HepG2 (cell line): ENCODE results near the gene VPS11. TPM values are rescaled to one million over a fixed set of nuclear protein-coding genes. Genes with fewer than 3 reads are reported as not detected.

ENCODE experiments used
- AHR ChIP-seq: IDR thresholded peaks from 2 replicates; pipeline ENCODE4 v1.6.1; 2018; ENCODE audit warnings: missing genetic modification reagents, missing compliant biosample characterization
- CERS6 ChIP-seq: sonication (generic); formaldehyde crosslinking; IDR thresholded peaks from 2 replicates; pipeline ENCODE4 v1.5.0; 2020; ENCODE audit warnings: missing genetic modification reagents
- CHD4 ChIP-seq: fragments of 200-600 bp; sonication (generic); IDR thresholded peaks from 2 replicates; pipeline ENCODE4 v1.7.0; 2017; ENCODE audit warnings: mild to moderate bottlenecking, low read length, borderline replicate concordance
- ELF1 ChIP-seq: sonication (generic); formaldehyde crosslinking; IDR thresholded peaks from 2 replicates; pipeline ENCODE4 v1.4.0; 2020; ENCODE audit warnings: missing genetic modification reagents
- ERF ChIP-seq: IDR thresholded peaks from 2 replicates; pipeline ENCODE4 v1.6.1; 2018; ENCODE audit warnings: missing biosample characterization, missing genetic modification reagents
- ETV5 ChIP-seq: IDR thresholded peaks from 2 replicates; pipeline ENCODE4 v1.6.1; 2018; ENCODE audit warnings: missing biosample characterization, missing genetic modification reagents, inconsistent platforms, borderline replicate concordance
- HNRNPLL ChIP-seq: fragments of 200-400 bp; formaldehyde crosslinking; IDR thresholded peaks from 2 replicates; pipeline ENCODE4 v1.6.1; 2017; ENCODE audit warnings: mild to moderate bottlenecking, low read depth, low read length; ENCODE audit not compliant: poor library complexity, severe bottlenecking
- HNRNPUL1 ChIP-seq: fragments of 200-400 bp; formaldehyde crosslinking; IDR thresholded peaks from 2 replicates; pipeline ENCODE4 v1.6.1; 2017; ENCODE audit warnings: low read depth, mild to moderate bottlenecking, low read length, moderate library complexity
- KDM5B ChIP-seq: sonication (generic); formaldehyde crosslinking; IDR thresholded peaks from 2 replicates; pipeline ENCODE4 v1.4.0; 2020; ENCODE audit warnings: missing genetic modification reagents, mild to moderate bottlenecking, borderline replicate concordance
- KLF11 ChIP-seq: IDR thresholded peaks from 2 replicates; pipeline ENCODE4 v1.6.1; 2016; ENCODE audit warnings: missing compliant biosample characterization
- MED13 ChIP-seq: sonication (generic); formaldehyde crosslinking; IDR thresholded peaks from 2 replicates; pipeline ENCODE4 v1.5.0; 2020; ENCODE audit warnings: missing genetic modification reagents
- MTF1 ChIP-seq: sonication (generic); formaldehyde crosslinking; IDR thresholded peaks from 2 replicates; pipeline ENCODE4 v1.5.0; 2020; ENCODE audit warnings: missing genetic modification reagents
- MYPOP ChIP-seq: sonication (generic); formaldehyde crosslinking; IDR thresholded peaks from 2 replicates; pipeline ENCODE4 v1.8.1; 2023; ENCODE audit warnings: mild to moderate bottlenecking, moderate library complexity, missing genetic modification reagents
- NRL ChIP-seq: sonication (generic); formaldehyde crosslinking; IDR thresholded peaks from 2 replicates; pipeline ENCODE4 v1.5.0; 2020; ENCODE audit warnings: missing genetic modification reagents, mild to moderate bottlenecking, moderate library complexity, borderline replicate concordance
- SMYD3 ChIP-seq: sonication (generic); formaldehyde crosslinking; IDR thresholded peaks from 2 replicates; pipeline ENCODE4 v1.8.1; 2023; ENCODE audit warnings: mild to moderate bottlenecking, missing genetic modification reagents
- SSRP1 ChIP-seq: IDR thresholded peaks from 2 replicates; pipeline ENCODE4 v1.6.1; 2016; ENCODE audit warnings: control low read depth
- TCF7 ChIP-seq: sonication (generic); IDR thresholded peaks from 2 replicates; pipeline ENCODE4 v1.6.1; 2016; ENCODE audit warnings: antibody characterized with exemption, low read depth
- ZFP91 ChIP-seq: sonication (generic); formaldehyde crosslinking; IDR thresholded peaks from 2 replicates; pipeline ENCODE4 v1.9.0; 2022; ENCODE audit warnings: missing genetic modification reagents, mild to moderate bottlenecking, borderline replicate concordance
- ZNF160 ChIP-seq: sonication (generic); formaldehyde crosslinking; IDR thresholded peaks from 2 replicates; pipeline ENCODE4 v1.8.0; 2022; ENCODE audit warnings: mild to moderate bottlenecking, inconsistent platforms, missing genetic modification reagents
- ZNF337 ChIP-seq: sonication (generic); formaldehyde crosslinking; IDR thresholded peaks from 2 replicates; pipeline ENCODE4 v1.5.1; 2020; ENCODE audit warnings: missing genetic modification reagents, low read depth, mild to moderate bottlenecking, borderline replicate concordance
- ZNF350 ChIP-seq: sonication (generic); formaldehyde crosslinking; IDR thresholded peaks from 2 replicates; pipeline ENCODE4 v1.4.0; 2020; ENCODE audit warnings: mild to moderate bottlenecking, low read depth, missing genetic modification reagents, borderline replicate concordance
- ZNF737 ChIP-seq: sonication (generic); formaldehyde crosslinking; IDR thresholded peaks from 2 replicates; pipeline ENCODE4 v1.5.0; 2020; ENCODE audit warnings: missing genetic modification reagents, mild to moderate bottlenecking, borderline replicate concordance
- ZNF850 ChIP-seq: sonication (generic); formaldehyde crosslinking; conservative IDR thresholded peaks from 2 replicates; pipeline ENCODE4 v1.9.0; 2021; ENCODE audit warnings: mild to moderate bottlenecking, missing genetic modification reagents
- polyA plus RNA-seq, 8 experiments: library from polyadenylated mRNA; depleted of rRNA in 3 of 8; stranded (reverse) in 7 of 8; unstranded in 1 of 8; fragments of >200 nt; fragmentation: Illumina TruSeq in 4 of 8; extraction: Trizol in 4 of 8; gene quantifications; 2 replicates each; pipeline versions ENCODE4 v1.2.1 to v1.2.3, GENCODE V29; 2011 to 2016; ENCODE audit warnings: low read depth in 4 of 8, missing spikeins in 1 of 8, mixed read lengths in 1 of 8; ENCODE audit not compliant: insufficient read depth in 1 of 8
- total RNA-seq, 5 experiments: library from RNA; depleted of rRNA; stranded (reverse); fragments of >200 nt; fragmentation: Illumina TruSeq; extraction: Trizol; gene quantifications; 2 replicates each; pipeline ENCODE4 v1.2.3, GENCODE V29; 2016; ENCODE audit warnings: low read depth in 1 of 5
- TF ChIP-seq, protein P1 (sequence below): sonication (generic); formaldehyde crosslinking; IDR thresholded peaks from 2 replicates; pipeline ENCODE4 v1.5.1; 2020; ENCODE audit warnings: missing genetic modification reagents, mild to moderate bottlenecking, borderline replicate concordance
- TF ChIP-seq, protein P2 (sequence below): IDR thresholded peaks from 2 replicates; pipeline ENCODE4 v1.6.1; 2016; ENCODE audit warnings: control low read depth

Gene VPS11
- total and polyA plus RNA-seq, 2 of the 13 experiments (the other 11 are each of a cell fraction or from before 2014, with no cell fraction given): 13.7 to 21.6 TPM

GRCh38 chr11:119029340-119030028 is 38.1 kb upstream of the VPS11 start (continued):
- TF ChIP-seq, protein P1, sequence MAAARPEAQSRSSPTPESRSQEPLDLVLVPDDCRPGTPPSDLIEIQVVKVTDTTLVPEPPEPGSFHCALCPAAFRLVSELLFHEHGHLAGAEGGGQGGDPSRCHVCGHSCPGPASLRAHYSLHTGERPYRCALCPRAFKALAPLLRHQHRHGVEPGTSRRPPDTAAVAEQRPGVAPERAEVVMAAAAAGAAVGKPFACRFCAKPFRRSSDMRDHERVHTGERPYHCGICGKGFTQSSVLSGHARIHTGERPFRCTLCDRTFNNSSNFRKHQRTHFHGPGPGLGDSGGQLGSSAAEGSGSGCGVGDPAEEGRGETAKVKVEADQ: peak; percentile 79; the same call in 1 of the 2 replicates
- no peak for TF ChIP-seq KDM5B
- TF ChIP-seq ERF (CRISPR knock-in tag): peak; percentile 68
- TF ChIP-seq TCF7: no peak
- TF ChIP-seq ZNF850: no peak
- peak; percentile 66; the same call in 1 of the 2 replicates for TF ChIP-seq MYPOP
- TF ChIP-seq CHD4: no peak
- TF ChIP-seq ZNF337 (CRISPR knock-in tag): 0 out of 2 replicates have a peak, but pooled peaks have one; percentile 46
- peak; percentile 76; the same call in 1 of the 2 replicates for TF ChIP-seq ETV5 (CRISPR knock-in tag)
- TF ChIP-seq, protein P2, sequence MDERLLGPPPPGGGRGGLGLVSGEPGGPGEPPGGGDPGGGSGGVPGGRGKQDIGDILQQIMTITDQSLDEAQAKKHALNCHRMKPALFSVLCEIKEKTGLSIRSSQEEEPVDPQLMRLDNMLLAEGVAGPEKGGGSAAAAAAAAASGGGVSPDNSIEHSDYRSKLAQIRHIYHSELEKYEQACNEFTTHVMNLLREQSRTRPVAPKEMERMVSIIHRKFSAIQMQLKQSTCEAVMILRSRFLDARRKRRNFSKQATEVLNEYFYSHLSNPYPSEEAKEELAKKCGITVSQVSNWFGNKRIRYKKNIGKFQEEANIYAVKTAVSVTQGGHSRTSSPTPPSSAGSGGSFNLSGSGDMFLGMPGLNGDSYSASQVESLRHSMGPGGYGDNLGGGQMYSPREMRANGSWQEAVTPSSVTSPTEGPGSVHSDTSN: no peak
- no peak for TF ChIP-seq SMYD3 (CRISPR knock-in tag)
- TF ChIP-seq MED13 (CRISPR knock-in tag): no peak
- TF ChIP-seq SSRP1 (CRISPR knock-in tag): no peak
- no peak for TF ChIP-seq ZNF350 (CRISPR knock-in tag)
- no peak for TF ChIP-seq CERS6 (CRISPR knock-in tag)
- 0 out of 2 replicates have a peak, but pooled peaks have one; percentile 47 for TF ChIP-seq ELF1 (CRISPR knock-in tag)
- TF ChIP-seq HNRNPUL1: no peak
- no peak; the same call in 1 of the 2 replicates for TF ChIP-seq ZNF160
- no peak for TF ChIP-seq ZNF737 (CRISPR knock-in tag)
- no peak; the same call in 1 of the 2 replicates for TF ChIP-seq KLF11 (CRISPR knock-in tag)
- no peak for TF ChIP-seq NRL (CRISPR knock-in tag)
- no peak for TF ChIP-seq HNRNPLL
- TF ChIP-seq MTF1: no peak
- no peak for TF ChIP-seq AHR (CRISPR knock-in tag)
- no peak for TF ChIP-seq ZFP91
